Muscle layer of colon (tissue), 2 donors: Measurements from ENCODE around the gene PGM5.
A peak's percentile ranks its signal among the peaks of the same experiment; 100 is the strongest.

ENCODE experiments used
- H3K27ac ChIP-seq: one replicate; pipeline ENCODE4 v1.7.0; 2013; ENCODE audit warnings: low read depth, mild to moderate bottlenecking, low read length, moderate library complexity
- H3K27me3 ChIP-seq, 2 donors: one replicate each; pipeline ENCODE4 v1.7.0; 2013; ENCODE audit warnings: low read length in 2 of 2, mild to moderate bottlenecking in 2 of 2; ENCODE audit not compliant: insufficient read depth in 2 of 2, control insufficient read depth in 1 of 2
- H3K36me3 ChIP-seq: one replicate; pipeline ENCODE4 v1.7.0; 2013; ENCODE audit warnings: mild to moderate bottlenecking, low read length; ENCODE audit not compliant: insufficient read depth
- H3K4me1 ChIP-seq: one replicate; pipeline ENCODE4 v1.7.0; 2013; ENCODE audit warnings: mild to moderate bottlenecking, low read length; ENCODE audit not compliant: insufficient read depth
- H3K4me3 ChIP-seq, 2 donors: one replicate each; pipeline ENCODE4 v1.7.0; 2013; ENCODE audit warnings: low read length in 2 of 2, low read depth in 1 of 2, mild to moderate bottlenecking in 1 of 2, moderate library complexity in 1 of 2
- H3K9ac ChIP-seq: one replicate; pipeline ENCODE4 v1.7.0; 2013; ENCODE audit warnings: low read length
- H3K9me3 ChIP-seq: one replicate; pipeline ENCODE4 v1.7.0; 2013; ENCODE audit warnings: mild to moderate bottlenecking, low read length
- donor health status: abdominal sarcoma.
- donor health status: Adenocarcinoma of cecum.

The PGM5 gene

DNA sequence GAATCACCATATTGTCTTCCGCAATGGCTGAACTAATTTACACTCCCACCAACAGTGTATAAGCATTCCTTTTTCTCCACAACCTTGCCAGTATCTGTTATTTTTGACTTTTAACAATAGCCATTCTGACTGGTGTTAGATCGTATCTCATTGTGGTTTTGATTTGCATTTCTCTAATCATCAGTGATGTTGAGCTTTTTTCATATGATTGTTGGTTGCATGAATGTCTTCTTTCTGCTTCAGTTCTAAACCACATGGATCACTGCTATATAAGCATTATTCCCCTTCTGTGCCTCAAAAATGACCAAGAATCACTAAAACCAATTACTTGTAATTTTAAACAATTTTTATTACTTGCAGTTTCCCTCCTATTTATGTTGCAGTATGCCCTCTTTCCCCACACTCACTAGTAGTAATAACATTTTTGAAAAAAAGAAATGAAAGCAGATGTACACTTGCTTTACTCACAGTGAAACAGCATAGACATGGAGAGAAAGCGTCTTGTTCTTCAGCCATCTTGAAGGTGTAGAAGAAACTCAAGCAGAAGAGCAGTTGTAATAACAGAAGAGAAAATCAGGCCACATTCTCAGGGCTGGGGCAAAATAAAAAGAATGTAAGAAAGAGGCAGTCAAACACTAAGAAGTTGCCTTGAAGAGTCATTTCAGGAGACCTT, 188.8 kb downstream of the PGM5 start:
- Histone ChIP-seq H3K27ac (no peak overlapping the region), H3K4me3 (no peak overlapping the region), H3K4me1 (peaks cover 28% of the 10 kb centered on the region), H3K9ac (no peak overlapping the region), H3K36me3 (no peaks in the 10 kb centered on the region), H3K9me3 (no peaks in the 10 kb centered on the region), H3K27me3 (no peaks in the 10 kb centered on the region)

DNA sequence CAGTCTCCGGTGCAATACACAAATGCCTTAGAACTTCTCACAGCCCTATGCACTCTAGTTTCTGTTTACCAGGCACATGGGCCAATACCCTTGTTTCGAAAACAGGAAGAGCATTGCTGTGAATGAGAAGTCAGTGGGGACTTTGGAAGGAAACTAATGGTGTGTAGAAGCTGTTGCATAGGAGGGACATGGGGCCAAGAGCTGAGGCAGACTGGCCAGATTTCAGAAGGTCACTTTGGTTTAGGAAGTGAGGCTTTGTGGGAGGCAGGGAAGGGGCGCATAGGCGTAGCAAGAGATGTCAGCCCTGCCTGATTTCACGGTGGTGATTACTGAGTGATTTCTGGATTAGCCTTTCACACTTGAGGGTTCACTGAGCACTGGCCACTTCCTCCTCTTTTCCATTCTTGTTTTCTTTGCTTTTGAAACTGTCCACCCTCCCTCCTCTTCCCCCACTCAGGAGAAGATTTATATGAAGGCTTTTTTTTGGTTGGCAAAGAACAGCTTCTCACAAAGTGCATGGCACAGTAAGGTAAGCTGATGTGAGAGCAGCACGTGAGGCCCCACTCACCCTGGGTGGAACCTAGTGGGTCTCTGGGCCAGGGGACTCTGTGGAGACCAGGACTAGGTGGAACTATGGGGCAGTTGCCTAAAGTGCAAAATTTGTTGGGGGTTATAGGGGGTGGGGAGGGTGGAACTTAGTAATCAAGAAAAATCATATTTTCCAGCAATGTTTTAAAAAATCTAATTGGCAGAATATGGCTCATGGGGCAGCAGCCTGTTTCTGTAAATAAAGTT, 190.4 kb downstream of the PGM5 start:
- H3K36me3 ChIP-seq, result no peaks in the 10 kb centered on the region
- H3K4me3 ChIP-seq, result no peak overlapping the region
- no peaks in the 10 kb centered on the region for H3K27me3 ChIP-seq
- H3K27ac ChIP-seq, result no peak overlapping the region
- H3K9me3 ChIP-seq, result no peaks in the 10 kb centered on the region
- H3K9ac ChIP-seq, result no peak overlapping the region
- H3K4me1 ChIP-seq, result peaks cover 19% of the 10 kb centered on the region

DNA sequence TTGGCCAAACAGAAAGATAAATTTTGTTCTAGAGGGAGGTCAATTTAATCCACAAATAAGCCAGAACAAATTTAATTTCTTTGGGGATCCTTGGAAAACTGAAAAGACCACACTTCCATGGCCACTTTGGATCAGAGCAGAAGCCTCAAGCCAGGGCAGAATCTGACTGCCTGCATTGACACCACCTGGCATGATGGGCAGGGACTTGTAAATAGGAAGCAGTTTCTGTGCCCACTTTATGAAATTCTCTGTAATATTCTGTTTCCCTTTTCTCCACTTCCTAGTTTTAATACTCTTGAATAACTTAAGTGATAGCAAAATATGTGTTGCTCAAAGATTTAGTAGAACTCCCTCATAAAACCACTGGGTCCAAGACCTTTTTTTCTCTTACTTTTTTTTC, 191.0 kb downstream of the PGM5 start:
- no peak overlapping the region for H3K4me3 ChIP-seq
- H3K27ac ChIP-seq, result no peak overlapping the region
- no peak overlapping the region for H3K9ac ChIP-seq
- H3K27me3 ChIP-seq, result no peaks in the 10 kb centered on the region
- no peaks in the 10 kb centered on the region for H3K9me3 ChIP-seq
- no peaks in the 10 kb centered on the region for H3K36me3 ChIP-seq
- peaks cover 19% of the 10 kb centered on the region for H3K4me1 ChIP-seq

DNA sequence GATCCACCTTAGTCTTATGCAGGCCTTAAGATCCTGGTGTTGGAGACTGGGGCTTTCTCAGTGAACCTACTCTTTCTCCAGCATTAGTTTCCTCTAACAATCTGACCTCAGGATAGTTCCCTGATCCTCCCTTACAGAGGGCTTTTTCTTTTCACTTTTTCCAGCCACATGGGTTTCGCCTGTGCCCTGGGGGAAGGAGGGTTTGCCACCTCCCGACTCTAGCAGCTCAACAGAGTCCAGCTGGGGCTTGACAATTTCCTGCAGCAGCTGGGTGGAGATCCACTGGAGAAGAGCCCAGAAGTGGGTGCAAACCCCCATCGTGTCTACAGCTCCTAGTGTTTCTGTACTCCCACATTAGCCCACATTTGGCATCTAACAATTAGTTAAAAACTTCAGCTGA, 191.8 kb downstream of the PGM5 start:
- H3K9ac ChIP-seq, result no peak overlapping the region
- no peaks in the 10 kb centered on the region for H3K27me3 ChIP-seq
- H3K27ac ChIP-seq, result peak overlapping the region; percentile 69
- H3K4me1 ChIP-seq, result peaks cover 23% of the 10 kb centered on the region
- no peaks in the 10 kb centered on the region for H3K9me3 ChIP-seq
- no peak overlapping the region for H3K4me3 ChIP-seq
- H3K36me3 ChIP-seq, result no peaks in the 10 kb centered on the region

DNA sequence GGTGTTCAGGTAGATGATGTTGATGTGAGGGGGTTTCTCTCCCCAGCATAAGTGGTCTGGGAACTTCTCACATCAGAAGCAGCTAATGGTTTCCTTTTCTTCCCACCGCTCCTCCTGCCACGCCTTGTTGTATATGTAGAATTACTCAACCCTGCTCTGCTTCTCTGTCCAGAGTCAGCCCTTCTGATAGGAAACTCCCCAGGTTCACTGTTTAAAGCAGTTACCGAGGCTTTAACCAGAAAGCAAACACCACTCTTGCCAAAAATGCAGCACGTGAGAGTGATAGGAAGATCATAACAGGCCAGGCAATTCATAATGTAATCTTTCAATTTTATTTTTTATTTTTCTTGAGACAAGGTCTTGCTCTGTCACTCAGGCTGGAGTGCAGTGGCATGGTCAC, 194.8 kb downstream of the PGM5 start:
- Histone ChIP-seq H3K27ac (peak overlapping the region; percentile 64), H3K4me3 (no peak overlapping the region), H3K9me3 (no peaks in the 10 kb centered on the region)

DNA sequence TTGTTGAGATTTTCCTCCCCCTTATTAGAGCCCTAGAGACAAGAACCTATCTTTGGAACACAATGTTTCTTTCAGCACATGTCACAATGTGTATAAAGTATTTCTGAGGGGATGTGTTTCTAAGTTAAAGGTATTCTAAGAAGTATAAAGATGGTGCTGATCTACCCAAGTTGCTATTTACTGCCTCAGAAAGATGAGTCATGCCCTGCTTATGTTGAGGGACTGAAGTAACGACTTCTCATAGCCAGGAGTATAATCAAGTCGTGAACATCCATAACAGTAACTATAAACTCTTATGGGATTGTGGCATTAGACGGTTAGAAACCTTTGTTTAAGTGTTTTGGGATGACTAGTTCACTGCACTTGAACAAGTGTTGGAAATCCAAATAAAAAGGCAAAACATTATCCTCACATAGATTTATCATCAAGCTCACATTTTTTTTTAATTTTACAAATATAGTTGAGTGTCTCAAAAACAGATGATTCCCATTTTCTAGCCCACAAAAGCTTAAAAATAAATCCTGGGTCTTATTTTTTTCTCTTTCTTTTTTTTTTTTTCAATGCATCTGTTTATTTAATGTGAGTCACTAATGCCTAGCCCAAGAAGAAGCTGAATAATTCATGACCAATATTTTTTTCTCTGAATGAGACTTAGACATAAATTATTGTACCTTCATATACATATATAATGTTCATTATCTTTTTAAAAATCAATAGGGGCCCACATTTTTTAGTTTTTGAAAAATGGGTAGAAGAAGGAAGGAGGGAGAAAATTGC, 196.5 kb downstream of the PGM5 start:
- H3K4me3 ChIP-seq, result no peak overlapping the region
- peaks cover 31% of the 10 kb centered on the region for H3K4me1 ChIP-seq
- no peak overlapping the region for H3K9ac ChIP-seq
- H3K27me3 ChIP-seq, result no peaks in the 10 kb centered on the region
- H3K27ac ChIP-seq, result peak overlapping the region; percentile 47
- H3K9me3 ChIP-seq, result no peaks in the 10 kb centered on the region
- no peaks in the 10 kb centered on the region for H3K36me3 ChIP-seq

More for the DNA sequence above, 194.8 kb downstream of the PGM5 start:
- Histone ChIP-seq H3K36me3 (no peaks in the 10 kb centered on the region), H3K9ac (no peak overlapping the region), H3K27me3 (no peaks in the 10 kb centered on the region), H3K4me1 (peaks cover 36% of the 10 kb centered on the region)

DNA sequence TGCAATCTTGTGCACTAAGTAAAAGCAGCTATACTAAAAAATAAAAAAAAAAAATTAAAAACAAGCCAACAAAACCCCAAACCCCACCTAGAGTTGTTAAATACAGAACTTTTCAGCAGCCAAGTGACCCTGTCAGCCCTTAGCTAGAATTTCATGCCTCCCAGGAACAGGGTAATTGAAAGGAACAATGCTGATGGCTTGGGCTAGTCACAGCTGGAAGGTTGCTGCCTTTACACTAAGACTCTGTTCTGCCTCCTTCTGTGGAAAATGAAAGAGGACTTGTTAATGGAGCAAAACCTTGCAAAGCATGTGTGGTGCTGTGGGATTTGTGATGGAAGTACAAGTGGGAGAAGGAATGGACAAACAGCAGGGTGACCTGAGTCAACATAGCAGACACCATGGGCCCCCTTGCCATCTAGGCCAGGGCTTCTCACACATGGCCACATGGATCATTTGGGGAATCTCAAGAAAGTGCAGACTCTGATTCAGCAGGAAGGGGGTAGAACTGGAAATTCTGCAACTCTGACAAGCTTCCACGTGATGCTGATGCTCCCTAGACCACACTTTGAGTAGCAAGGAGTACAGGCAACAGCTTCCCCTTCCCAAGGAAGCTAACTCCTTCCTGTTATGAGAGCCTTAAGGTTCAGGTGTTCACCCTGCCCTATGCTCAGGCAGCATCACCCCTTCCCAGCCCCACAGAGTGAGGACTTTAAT, 199.2 kb downstream of the PGM5 start:
- Histone ChIP-seq H3K27ac (no peak overlapping the region), H3K36me3 (no peaks in the 10 kb centered on the region), H3K9me3 (no peaks in the 10 kb centered on the region), H3K4me3 (no peak overlapping the region), H3K9ac (no peak overlapping the region), H3K4me1 (peaks cover 50% of the 10 kb centered on the region), H3K27me3 (no peaks in the 10 kb centered on the region)

DNA sequence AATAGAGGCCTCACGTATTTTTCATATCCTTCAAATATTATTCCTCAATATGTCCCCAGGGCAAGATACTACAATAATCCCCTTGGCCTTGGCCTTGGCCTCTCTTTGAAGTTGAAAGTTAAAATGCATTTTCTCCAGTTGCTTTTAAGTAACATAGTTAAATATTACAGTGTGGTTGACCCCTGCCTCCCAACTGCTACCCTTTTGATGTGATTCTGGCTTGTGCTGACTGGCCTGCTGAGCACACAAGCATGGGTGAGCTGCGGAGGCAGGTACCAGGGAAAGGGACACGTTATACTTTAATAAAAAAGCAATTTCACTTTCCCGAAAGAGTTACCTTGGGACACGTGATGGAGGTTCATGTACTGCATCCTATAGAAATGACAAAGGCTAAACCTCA, 202.1 kb downstream of the PGM5 start:
- Histone ChIP-seq H3K27me3 (no peaks in the 10 kb centered on the region), H3K36me3 (no peaks in the 10 kb centered on the region), H3K9me3 (no peaks in the 10 kb centered on the region), H3K4me1 (peaks cover 34% of the 10 kb centered on the region), H3K4me3 (no peak overlapping the region), H3K27ac (no peak overlapping the region), H3K9ac (no peak overlapping the region)

DNA sequence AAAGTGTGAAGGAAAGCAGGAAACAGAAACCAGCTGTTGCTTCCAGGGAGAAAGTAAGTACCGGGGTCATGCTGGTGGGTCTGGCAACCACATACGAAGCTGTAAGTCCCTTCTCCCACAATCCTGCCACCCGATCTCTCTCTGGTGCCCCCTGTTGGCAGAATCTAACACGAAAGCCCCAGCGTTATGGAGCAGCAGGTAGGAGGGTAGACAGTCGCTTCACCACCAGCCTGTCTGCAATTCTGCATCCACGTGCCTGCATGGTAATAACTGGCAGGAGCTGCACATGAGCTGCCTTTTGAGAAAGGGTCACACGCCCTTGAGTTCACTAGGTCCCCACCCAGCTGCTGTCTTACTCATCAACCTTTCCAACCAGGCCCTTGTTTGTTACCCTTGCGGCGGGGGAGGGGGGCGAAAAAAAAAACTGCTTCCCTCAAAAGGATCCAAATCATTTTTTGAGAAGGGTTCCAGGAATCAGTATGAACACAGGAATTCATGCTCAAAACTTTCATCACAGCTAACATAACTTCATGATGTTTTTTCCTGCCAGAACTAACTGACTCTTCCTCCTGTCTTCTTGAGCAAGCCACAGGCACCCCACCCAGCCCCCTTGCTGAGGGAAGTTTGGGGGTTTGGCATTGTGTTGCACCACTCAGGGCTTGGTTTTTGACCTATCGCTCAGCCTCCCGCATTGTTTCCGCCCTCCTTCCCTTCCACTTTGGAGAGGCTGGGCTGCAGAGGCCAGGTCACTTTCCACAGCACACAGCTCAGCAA, 203.8 kb downstream of the PGM5 start:
- Histone ChIP-seq H3K27ac (peak overlapping the region; percentile 81), H3K36me3 (no peaks in the 10 kb centered on the region), H3K9ac (no peak overlapping the region), H3K27me3 (no peaks in the 10 kb centered on the region), H3K9me3 (no peaks in the 10 kb centered on the region), H3K4me1 (peaks cover 30% of the 10 kb centered on the region), H3K4me3 (no peak overlapping the region)

DNA sequence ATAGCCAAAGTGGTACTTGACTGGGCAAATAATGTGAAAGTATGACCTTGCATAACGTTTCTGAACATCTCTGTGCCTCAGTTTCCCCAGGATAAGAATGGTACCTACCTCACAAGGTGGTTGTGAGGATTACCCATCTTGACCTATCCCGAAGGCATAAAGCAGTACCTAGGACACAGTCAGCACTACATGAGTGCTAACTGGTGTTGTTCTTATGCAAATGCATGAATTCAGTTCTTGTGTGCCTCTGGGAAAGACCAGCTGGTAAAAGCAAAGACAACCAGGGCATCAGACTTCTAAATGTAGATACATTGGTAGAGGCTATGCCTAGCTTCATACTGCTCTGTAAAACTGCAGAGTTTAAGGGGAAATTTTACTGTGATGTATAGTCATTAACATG, 206.1 kb downstream of the PGM5 start:
- no peaks in the 10 kb centered on the region for H3K9me3 ChIP-seq
- H3K4me1 ChIP-seq, result peaks cover 30% of the 10 kb centered on the region
- no peaks in the 10 kb centered on the region for H3K27me3 ChIP-seq
- no peak overlapping the region for H3K27ac ChIP-seq
- no peak overlapping the region for H3K4me3 ChIP-seq
- H3K36me3 ChIP-seq, result no peaks in the 10 kb centered on the region
- no peak overlapping the region for H3K9ac ChIP-seq
